Neuronal stem cell (in vitro differentiated cells): ENCODE measurements around the gene AGO3.

Experiments used
- DNase-seq: peaks from one replicate; pipeline ENCODE4 v3.0.0-alpha.2; 2013; ENCODE audit warnings: low spot score
- H2AFZ ChIP-seq: one replicate; pipeline ENCODE4 v1.6.1; 2013; ENCODE audit warnings: mild to moderate bottlenecking, low read length, inconsistent platforms
- H2AK5ac ChIP-seq: 2 replicates; pipeline ENCODE4 v1.6.1; 2013; ENCODE audit warnings: low read depth, mild to moderate bottlenecking, inconsistent platforms, low read length, moderate library complexity, mixed read lengths
- H2BK120ac ChIP-seq: 2 replicates; pipeline ENCODE4 v1.6.1; 2013; ENCODE audit warnings: low read depth, mild to moderate bottlenecking, inconsistent platforms, low read length, moderate library complexity, mixed read lengths
- H2BK12ac ChIP-seq: one replicate; pipeline ENCODE4 v1.6.1; 2013; ENCODE audit warnings: low read length, inconsistent platforms
- H2BK15ac ChIP-seq: 2 replicates; pipeline ENCODE4 v1.6.1; 2013; ENCODE audit warnings: mild to moderate bottlenecking, low read length, inconsistent platforms, mixed read lengths
- H2BK5ac ChIP-seq: one replicate; pipeline ENCODE4 v1.6.1; 2013; ENCODE audit warnings: inconsistent platforms, mild to moderate bottlenecking, low read length, moderate library complexity
- H3K14ac ChIP-seq: one replicate; pipeline ENCODE4 v1.6.1; 2013; ENCODE audit warnings: low read length, inconsistent platforms
- H3K18ac ChIP-seq: 2 replicates; pipeline ENCODE4 v1.6.1; 2013; ENCODE audit warnings: low read length, inconsistent platforms
- H3K23ac ChIP-seq: 2 replicates; pipeline ENCODE4 v1.6.1; 2013; ENCODE audit warnings: low read depth, mild to moderate bottlenecking, mixed read lengths, low read length, inconsistent platforms; ENCODE audit not compliant: poor library complexity
- H3K27ac ChIP-seq: replicated peaks from 3 replicates; pipeline ENCODE4 v1.5.1; 2013; ENCODE audit warnings: low read length, inconsistent platforms
- H3K27me3 ChIP-seq, 3 experiments: 2 replicates each; pipeline ENCODE4 v1.6.1; 2013; ENCODE audit warnings: low read length in 3 of 3, mild to moderate bottlenecking in 2 of 3, inconsistent platforms in 1 of 3, low read depth in 1 of 3, mixed read lengths in 1 of 3, moderate library complexity in 1 of 3; ENCODE audit not compliant: control insufficient read depth in 3 of 3, insufficient read depth in 3 of 3
- H3K36me3 ChIP-seq, 2 donors: replicated peaks in 1 of 2; 2 replicates each; pipeline ENCODE4 v1.6.1; 2013; ENCODE audit warnings: low read length in 2 of 2; ENCODE audit not compliant: control insufficient read depth in 2 of 2, insufficient read depth in 2 of 2
- H3K4ac ChIP-seq: 2 replicates; pipeline ENCODE4 v1.6.1; 2013; ENCODE audit warnings: inconsistent platforms, mild to moderate bottlenecking, low read length, moderate library complexity
- H3K4me1 ChIP-seq, 2 donors: 1 replicate in 1 of 2; 2 replicates in 1 of 2; pipeline ENCODE4 v1.6.1; 2013; ENCODE audit warnings: low read length in 2 of 2, low read depth in 1 of 2; ENCODE audit not compliant: control insufficient read depth in 2 of 2, insufficient read depth in 1 of 2
- H3K4me2 ChIP-seq: one replicate; pipeline ENCODE4 v1.6.1; 2013; ENCODE audit warnings: mild to moderate bottlenecking, low read length, inconsistent platforms; ENCODE audit not compliant: insufficient read depth, poor library complexity, severe bottlenecking
- H3K4me3 ChIP-seq, 2 donors: 2 replicates each; pipeline ENCODE4 v1.5.1; 2013; ENCODE audit warnings: low read length in 2 of 2, mild to moderate bottlenecking in 2 of 2, inconsistent platforms in 1 of 2, moderate library complexity in 1 of 2
- H3K79me1 ChIP-seq: one replicate; pipeline ENCODE4 v1.6.1; 2013; ENCODE audit warnings: low read depth, mild to moderate bottlenecking, inconsistent platforms, low read length, moderate library complexity
- H3K9ac ChIP-seq: one replicate; pipeline ENCODE4 v1.6.1; 2013; ENCODE audit warnings: mild to moderate bottlenecking, low read depth, low read length, inconsistent platforms; ENCODE audit not compliant: poor library complexity
- H3K9me3 ChIP-seq, 2 donors: replicated peaks in 1 of 2; 2 replicates each; pipeline versions ENCODE3 to v1.6.1; 2013; ENCODE audit warnings: low read length in 2 of 2, mild to moderate bottlenecking in 2 of 2, inconsistent platforms in 1 of 2, low read depth in 1 of 2, mixed read lengths in 1 of 2, moderate library complexity in 1 of 2; ENCODE audit not compliant: control insufficient read depth in 2 of 2, insufficient read depth in 1 of 2
- H4K8ac ChIP-seq: one replicate; pipeline ENCODE4 v1.6.1; 2013; ENCODE audit warnings: low read depth, mild to moderate bottlenecking, inconsistent platforms, low read length, moderate library complexity
- H4K91ac ChIP-seq: one replicate; pipeline ENCODE4 v1.6.1; 2013; ENCODE audit warnings: low read length, low read depth, mild to moderate bottlenecking, inconsistent platforms; ENCODE audit not compliant: poor library complexity
- WGBS, 2 donors: extraction: QIAGEN DNeasy Blood & Tissue Kit; methylation state at CpG; one replicate each; pipeline ENCODE4 v1.1.7; 2013; ENCODE audit warnings: missing lambda C conversion rate in 2 of 2, mixed read lengths in 1 of 2; ENCODE audit not compliant: insufficient read length in 2 of 2, insufficient replicate concordance in 1 of 2; ENCODE audit errors: extremely low coverage in 2 of 2; 5-methylcytosine and 5-hydroxymethylcytosine counted together

The AGO3 gene

GRCh38 chr1:35931446-35932157 is 697 bp downstream of the AGO3 start:
- Histone ChIP-seq H3K36me3 (peaks cover 0 to 4% of the 10 kb centered on the region in 2 donors), H3K79me1 (no peaks in the 10 kb centered on the region), H2AFZ (peak overlapping the region; percentile 96), H4K8ac (no peak overlapping the region), H3K4ac (no peak overlapping the region), H2BK120ac (peak overlapping the region; percentile 87), H3K4me1 (peaks cover 2 to 28% of the 10 kb centered on the region in 2 donors), H2AK5ac (no peak overlapping the region), H3K14ac (peak overlapping the region; percentile 76), H4K91ac (no peak overlapping the region), H3K4me3 (peak overlapping the region; percentile 68 to 94), H3K23ac (peak overlapping the region; percentile 99), H3K9ac (peak overlapping the region; percentile 96), H2BK12ac (no peak overlapping the region), H3K27ac (peak overlapping the region; percentile 89), H3K18ac (peak overlapping the region; percentile 95), H3K27me3 (no peaks in the 10 kb centered on the region), H3K4me2 (peak overlapping the region; percentile 68), H3K9me3 (no peaks in the 10 kb centered on the region), H2BK15ac (peak overlapping the region; percentile 78), H2BK5ac (peak overlapping the region; percentile 84)
- no CpG with 5 or more reads among the region's 28 CpGs for WGBS, 2 donors
- DNase-seq, result no peak

GRCh38 chr1:35932158-35932636 is 1.3 kb downstream of the AGO3 start:
- Histone ChIP-seq H4K91ac (no peak overlapping the region), H2BK120ac (no peak overlapping the region), H3K79me1 (no peaks in the 10 kb centered on the region), H3K4me1 (peaks cover 2 to 29% of the 10 kb centered on the region in 2 donors), H2BK5ac (no peak overlapping the region), H3K4me2 (no peak overlapping the region), H3K36me3 (peaks cover 0 to 3% of the 10 kb centered on the region in 2 donors), H2AFZ (no peak overlapping the region), H3K4me3 (peak overlapping the region in 1 of 2 donors; percentile 68), H3K23ac (no peak overlapping the region), H4K8ac (no peak overlapping the region), H3K9me3 (no peaks in the 10 kb centered on the region), H2BK15ac (no peak overlapping the region), H2BK12ac (no peak overlapping the region), H3K18ac (no peak overlapping the region), H2AK5ac (no peak overlapping the region), H3K27ac (no peak overlapping the region), H3K9ac (no peak overlapping the region), H3K14ac (no peak overlapping the region), H3K4ac (no peak overlapping the region), H3K27me3 (no peaks in the 10 kb centered on the region)
- no peak for DNase-seq
- no CpG with 5 or more reads among the region's 7 CpGs for WGBS, 2 donors

GRCh38 chr1:35932941-35933340 is 2.0 kb downstream of the AGO3 start:
- no peak overlapping the region for H2BK5ac ChIP-seq
- H2AFZ ChIP-seq, result no peak overlapping the region
- H3K4me1 ChIP-seq, result peaks cover 2 to 29% of the 10 kb centered on the region in 2 donors
- no peak overlapping the region for H2BK12ac ChIP-seq
- H3K79me1 ChIP-seq, result no peaks in the 10 kb centered on the region
- no peak overlapping the region for H2AK5ac ChIP-seq
- no peak overlapping the region for H3K18ac ChIP-seq
- H3K27me3 ChIP-seq, result no peaks in the 10 kb centered on the region
- no peak overlapping the region for H2BK15ac ChIP-seq
- no peak overlapping the region for H3K23ac ChIP-seq
- peak overlapping the region in 1 of 2 donors; percentile 68 for H3K4me3 ChIP-seq
- no peak overlapping the region for H4K91ac ChIP-seq
- H2BK120ac ChIP-seq, result no peak overlapping the region
- no peaks in the 10 kb centered on the region for H3K9me3 ChIP-seq
- no peak overlapping the region for H4K8ac ChIP-seq
- no peak overlapping the region for H3K27ac ChIP-seq
- no peak overlapping the region for H3K4ac ChIP-seq
- H3K14ac ChIP-seq, result no peak overlapping the region
- H3K36me3 ChIP-seq, result peaks cover 0 to 3% of the 10 kb centered on the region in 2 donors
- no peak overlapping the region for H3K4me2 ChIP-seq
- no peak overlapping the region for H3K9ac ChIP-seq
- no peak for DNase-seq

GRCh38 chr1:35935442-35936388 is 4.8 kb downstream of the AGO3 start:
- peak overlapping the region in 1 of 2 donors; percentile 26 for H3K4me3 ChIP-seq
- no peak overlapping the region for H3K27ac ChIP-seq
- no peak overlapping the region for H2AFZ ChIP-seq
- no peak overlapping the region for H2AK5ac ChIP-seq
- no peak overlapping the region for H3K4ac ChIP-seq
- no peak overlapping the region for H3K18ac ChIP-seq
- H3K23ac ChIP-seq, result no peak overlapping the region
- H3K79me1 ChIP-seq, result no peaks in the 10 kb centered on the region
- H3K4me2 ChIP-seq, result no peak overlapping the region
- peaks cover 0 to 27% of the 10 kb centered on the region in 2 donors for H3K4me1 ChIP-seq
- no peak overlapping the region for H4K8ac ChIP-seq
- H3K14ac ChIP-seq, result no peak overlapping the region
- H2BK5ac ChIP-seq, result no peak overlapping the region
- no peak for DNase-seq
- H3K9me3 ChIP-seq, result no peaks in the 10 kb centered on the region
- peaks cover 0 to 8% of the 10 kb centered on the region in 2 donors for H3K36me3 ChIP-seq
- no peaks in the 10 kb centered on the region for H3K27me3 ChIP-seq
- H4K91ac ChIP-seq, result no peak overlapping the region
- WGBS, 2 donors, result no CpG with 5 or more reads among the region's 2 CpGs
- H2BK15ac ChIP-seq, result no peak overlapping the region
- no peak overlapping the region for H2BK12ac ChIP-seq
- H2BK120ac ChIP-seq, result no peak overlapping the region
- H3K9ac ChIP-seq, result no peak overlapping the region
